COR-L47 (cell line): ENCODE results near the gene SDHA.
"Not testable (repeated sequence)": the region's sequence is repeated elsewhere in the genome, so short reads cannot be mapped to it uniquely, and the experiment has no call there.

Experiments
- DNase-seq: peaks from one replicate; lab custom pipeline; 2025; lab: John Stamatoyannopoulos, UW

Gene SDHA

GRCh38 chr5:257148-257547, 39.0 kb downstream of the SDHA start:
- DNase-seq = no peak

- DNase-seq = not testable (repeated sequence)
Measured at GRCh38 chr5:263275-263974, 45.3 kb downstream of the SDHA start.

GRCh38 chr5:264338-264737, 46.2 kb downstream of the SDHA start:
- no peak for DNase-seq

GRCh38 chr5:266311-267026, 48.3 kb downstream of the SDHA start:
- not testable (repeated sequence) for DNase-seq

GRCh38 chr5:267716-268115, 49.6 kb downstream of the SDHA start:
- DNase-seq = no peak

GRCh38 chr5:270340-270739, 52.2 kb downstream of the SDHA start:
- no peak for DNase-seq

- not testable (repeated sequence) for DNase-seq
Measured at GRCh38 chr5:271828-272167, 53.7 kb downstream of the SDHA start.

- DNase-seq = not testable (repeated sequence)
Measured at GRCh38 chr5:273091-273490, 55.0 kb downstream of the SDHA start.

GRCh38 chr5:273491-273890, 55.4 kb downstream of the SDHA start:
- DNase-seq = not testable (repeated sequence)

GRCh38 chr5:274346-274745, 56.2 kb downstream of the SDHA start:
- not testable (repeated sequence) for DNase-seq

GRCh38 chr5:278646-279045, 60.5 kb downstream of the SDHA start:
- DNase-seq = no peak

GRCh38 chr5:279051-279665, 61.0 kb downstream of the SDHA start:
- DNase-seq = not testable (repeated sequence)

GRCh38 chr5:285991-286557, 68.0 kb downstream of the SDHA start:
- no peak for DNase-seq

- not testable (repeated sequence) for DNase-seq
Measured at GRCh38 chr5:290200-290599, 72.1 kb downstream of the SDHA start.

- not testable (repeated sequence) for DNase-seq
Measured at GRCh38 chr5:291345-291744, 73.2 kb downstream of the SDHA start.

GRCh38 chr5:294788-295187, 76.7 kb downstream of the SDHA start:
- DNase-seq = not testable (repeated sequence)

GRCh38 chr5:296207-296606, 78.1 kb downstream of the SDHA start:
- not testable (repeated sequence) for DNase-seq

- not testable (repeated sequence) for DNase-seq
Measured at GRCh38 chr5:296954-297353, 78.8 kb downstream of the SDHA start.

GRCh38 chr5:297448-297847, 79.3 kb downstream of the SDHA start:
- not testable (repeated sequence) for DNase-seq

- not testable (repeated sequence) for DNase-seq
Measured at GRCh38 chr5:297991-298736, 80.0 kb downstream of the SDHA start.

GRCh38 chr5:298737-299125, 80.6 kb downstream of the SDHA start:
- no peak for DNase-seq

GRCh38 chr5:299921-300320, 81.8 kb downstream of the SDHA start:
- DNase-seq = not testable (repeated sequence)
